A673 (cell line): ENCODE results near the gene PXN. TPM values are rescaled to one million over a fixed set of nuclear protein-coding genes. Genes with fewer than 3 reads are reported as not detected.
A peak's percentile ranks its signal among the peaks of the same experiment; 100 is the strongest.

Experiments used
- BruUV-seq: library from RNA; stranded (reverse); fragments of 400-500 nt; replicated peaks from 2 replicates; lab custom pipeline; 2021; lab: Mats Ljungman, UMichigan
- CTCF ChIA-PET: fragments of 300-600 bp; sonication (Branson Sonifier 250); formaldehyde crosslinking; loops from one replicate; lab custom pipeline; 2022; ENCODE audit warnings: antibody characterized with exemption; lab: Charles Lee
- POLR2A ChIA-PET: fragments of 300-600 bp; sonication (Branson Sonifier 250); formaldehyde crosslinking; loops from one replicate; lab custom pipeline; 2022; ENCODE audit warnings: antibody characterized with exemption; ENCODE audit not compliant: low non-redundant PET; lab: Charles Lee
- DNase-seq: peaks from one replicate; pipeline ENCODE4 v3.0.0-alpha.2; 2015; ENCODE audit warnings: low spot score
- H3K27ac ChIP-seq: fragments of 200-600 bp; sonication (generic); 2 replicates; pipeline ENCODE4 v1.5.1; 2016; ENCODE audit warnings: mixed run types, low read depth, mild to moderate bottlenecking, mixed read lengths, antibody characterized with exemption, low read length; ENCODE audit not compliant: poor library complexity, severe bottlenecking
- H3K27me3 ChIP-seq: fragments of 200-600 bp; sonication (generic); replicated peaks from 2 replicates; pipeline ENCODE4 v1.6.1; 2017; ENCODE audit warnings: mixed run types, low read depth, mild to moderate bottlenecking, mixed read lengths, antibody characterized with exemption, low read length; ENCODE audit not compliant: insufficient read depth, poor library complexity
- H3K36me3 ChIP-seq: fragments of 200-600 bp; sonication (generic); 2 replicates; pipeline ENCODE4 v1.6.1; 2016; ENCODE audit warnings: mixed run types, mild to moderate bottlenecking, mixed read lengths, antibody characterized with exemption, low read length; ENCODE audit not compliant: insufficient read depth, poor library complexity, severe bottlenecking
- H3K4me1 ChIP-seq: fragments of 200-600 bp; sonication (generic); 2 replicates; pipeline ENCODE4 v1.6.1; 2017; ENCODE audit warnings: mixed run types, mild to moderate bottlenecking, mixed read lengths, antibody characterized with exemption, low read length; ENCODE audit not compliant: insufficient read depth, poor library complexity, severe bottlenecking
- H3K4me3 ChIP-seq: fragments of 200-600 bp; sonication (generic); 2 replicates; pipeline ENCODE4 v1.5.1; 2016; ENCODE audit warnings: low read depth, mixed run types, mild to moderate bottlenecking, mixed read lengths, low read length; ENCODE audit not compliant: poor library complexity, severe bottlenecking
- H3K9me3 ChIP-seq: fragments of 200-600 bp; sonication (generic); 2 replicates; pipeline ENCODE4 v1.6.1; 2016; ENCODE audit warnings: mixed run types, low read depth, mild to moderate bottlenecking, mixed read lengths, antibody characterized with exemption, low read length; ENCODE audit not compliant: poor library complexity, severe bottlenecking
- CTCF ChIP-seq: fragments of 300-800, 200-600 bp; sonication (generic); conservative IDR thresholded peaks from 2 replicates; pipeline ENCODE4 v1.5.1; 2017; ENCODE audit warnings: low read depth, mild to moderate bottlenecking, antibody characterized with exemption, low read length, moderate library complexity, mixed read lengths
- EZH2 ChIP-seq: fragments of 200-600 bp; sonication (generic); IDR thresholded peaks from 2 replicates; pipeline ENCODE4 v1.6.1; 2017; ENCODE audit warnings: borderline replicate concordance, low read depth, mild to moderate bottlenecking, mixed read lengths, antibody characterized with exemption, low read length; ENCODE audit not compliant: poor library complexity, severe bottlenecking
- intact Hi-C: fragments of 100-400 bp; cut with micrococcal nuclease; formaldehyde crosslinking; loops from one replicate; pipeline ENCODE4 v1.10.0; 2022; ENCODE audit not compliant: unreplicated experiment
- total RNA-seq: library from RNA; stranded (reverse); gene quantifications from 2 replicates; pipeline ENCODE4 v1.2.3, GENCODE V29; 2021

PXN gene
- total RNA-seq, 1 experiment from 2014 or later, result 127 TPM

GRCh38 chr12:120183211-120183631 is 82.3 kb downstream of the PXN start:
- ChIA-PET POLR2A (no interaction called here), CTCF (no interaction called here)
- BruUV-seq, result no TSS peak
- peak; percentile 35 for DNase-seq
- intact Hi-C loops, result no loop called here
- Histone ChIP-seq H3K4me1 (peaks cover 8% of the 10 kb centered on the region), H3K9me3 (no peaks in the 10 kb centered on the region), H3K27ac (no peak overlapping the region), H3K4me3 (no peak overlapping the region), H3K36me3 (peaks cover 71% of the 10 kb centered on the region), H3K27me3 (no peaks in the 10 kb centered on the region)
- TF ChIP-seq EZH2, result no peak
- no peak for TF ChIP-seq CTCF

GRCh38 chr12:120181991-120182631 is 83.4 kb downstream of the PXN start:
- no peak for DNase-seq
- no peak overlapping the region for H3K27ac ChIP-seq
- CTCF ChIA-PET, result no interaction called here
- H3K9me3 ChIP-seq, result no peaks in the 10 kb centered on the region
- peaks cover 73% of the 10 kb centered on the region for H3K36me3 ChIP-seq
- TSS peak; percentile 6 for BruUV-seq
- POLR2A ChIA-PET, result no interaction called here
- H3K4me1 ChIP-seq, result peaks cover 8% of the 10 kb centered on the region
- no peak overlapping the region for H3K4me3 ChIP-seq
- no peaks in the 10 kb centered on the region for H3K27me3 ChIP-seq
- no peak for TF ChIP-seq EZH2
- no peak for TF ChIP-seq CTCF
- intact Hi-C loops, result no loop called here

GRCh38 chr12:120180975-120181374 is 84.6 kb downstream of the PXN start:
- ChIA-PET CTCF (no interaction called here), POLR2A (no interaction called here)
- no peak overlapping the region for H3K27ac ChIP-seq
- no peak overlapping the region for H3K4me3 ChIP-seq
- TF ChIP-seq CTCF (no peak), EZH2 (no peak)
- no TSS peak for BruUV-seq
- no peak for DNase-seq
- H3K36me3 ChIP-seq, result peaks cover 68% of the 10 kb centered on the region
- intact Hi-C loops, result no loop called here
- no peaks in the 10 kb centered on the region for H3K27me3 ChIP-seq
- no peaks in the 10 kb centered on the region for H3K9me3 ChIP-seq
- H3K4me1 ChIP-seq, result peaks cover 8% of the 10 kb centered on the region
